HG03460 (cell line): ENCODE results near the gene SARDH.
"Not testable (repeated sequence)": the region's sequence is repeated elsewhere in the genome, so short reads cannot be mapped to it uniquely, and the experiment has no call there.

Source experiments
- ATAC-seq: cut with Tn5 transposase; IDR thresholded peaks from one replicate; pipeline ENCODE4 v1.9.1; 2021; ENCODE audit not compliant: unreplicated experiment

Gene SARDH

DNA sequence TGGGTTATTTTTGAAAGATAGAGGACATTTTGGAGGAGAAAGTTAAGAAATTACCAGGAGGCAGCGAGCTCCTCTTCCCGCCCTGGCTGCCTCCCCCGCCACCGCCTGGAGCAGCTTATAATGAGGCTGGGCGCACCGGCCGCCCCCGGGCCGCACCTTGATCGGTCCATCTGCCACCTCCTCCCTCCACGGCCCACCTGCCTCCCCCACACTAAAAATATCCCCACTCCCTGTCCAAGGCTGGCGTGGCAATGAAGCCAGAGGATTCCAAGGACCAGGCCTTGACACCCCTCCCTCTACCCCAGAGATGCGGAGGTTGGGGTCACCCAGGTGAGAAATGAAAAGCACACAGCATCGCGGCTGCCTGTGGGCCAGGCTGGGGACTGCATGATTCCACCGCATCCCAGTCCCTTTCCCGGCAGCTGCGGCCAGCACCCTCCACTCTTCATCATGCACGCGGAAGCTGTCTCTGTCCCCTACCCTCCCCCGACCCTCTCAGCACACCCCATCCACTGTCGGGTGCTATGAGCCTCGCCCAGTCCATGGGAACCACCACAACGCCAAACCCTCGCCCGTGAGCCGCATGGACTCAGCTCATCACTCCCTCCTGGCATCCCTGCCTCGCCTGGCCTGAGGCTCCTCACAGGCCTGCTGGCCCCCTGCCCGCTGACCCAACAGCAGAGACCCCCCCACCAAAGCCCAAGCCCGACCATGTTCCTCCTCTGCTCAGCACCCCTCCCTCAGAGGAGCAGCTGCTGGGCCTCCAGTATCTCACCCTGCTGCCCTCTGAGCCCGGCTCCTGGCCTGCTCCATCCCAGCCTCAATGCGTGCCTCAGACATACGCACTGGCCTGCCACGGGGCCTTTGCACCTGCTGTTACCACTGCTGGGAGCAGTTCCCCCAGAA is 50.0 kb downstream of the SARDH start:
- no peak for ATAC-seq

DNA sequence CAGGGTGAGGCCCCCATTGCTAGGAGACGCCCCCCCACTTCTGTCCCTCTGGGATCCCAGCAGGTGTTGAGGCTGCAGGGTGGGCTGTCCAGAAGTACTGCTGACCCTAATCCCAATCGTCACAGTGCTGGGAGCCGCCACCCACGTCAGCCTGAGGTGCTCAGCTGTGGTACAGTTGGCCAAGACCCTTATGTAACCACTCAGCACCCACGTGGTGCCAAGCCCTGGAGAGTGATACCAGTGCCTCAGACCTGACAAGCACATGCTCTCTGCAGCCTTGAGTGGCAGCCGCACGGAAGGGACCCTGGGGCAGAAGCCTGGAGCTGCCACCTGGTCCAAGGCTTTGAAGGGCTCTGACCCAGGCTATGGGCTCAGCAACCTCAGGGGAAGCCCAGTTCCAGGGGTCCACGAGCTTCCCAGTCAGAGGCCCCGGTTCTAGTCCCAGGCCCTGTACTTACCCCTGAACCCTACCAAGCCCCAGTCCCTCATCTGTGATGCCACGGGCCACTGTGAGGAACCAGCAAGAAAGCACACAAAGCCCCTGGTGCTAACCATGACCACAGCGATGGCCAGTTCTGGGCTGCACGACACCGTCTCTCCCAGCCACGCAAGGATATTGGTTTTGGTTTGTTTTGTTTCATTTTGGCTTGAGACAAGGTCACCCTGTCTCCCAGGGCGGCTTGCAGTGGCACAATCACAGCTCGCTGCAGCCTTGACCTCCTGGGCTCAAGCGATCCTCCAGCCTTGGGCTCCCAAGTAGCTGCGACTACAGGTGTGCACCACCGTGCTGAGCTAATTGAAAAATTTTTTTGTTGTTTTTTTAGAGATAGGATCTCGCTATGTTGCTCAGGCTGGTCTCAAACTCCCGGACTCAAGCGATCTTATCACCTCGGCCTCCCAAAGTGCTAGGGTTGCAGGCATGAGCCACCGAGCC is 51.2 kb downstream of the SARDH start:
- no peak for ATAC-seq

DNA sequence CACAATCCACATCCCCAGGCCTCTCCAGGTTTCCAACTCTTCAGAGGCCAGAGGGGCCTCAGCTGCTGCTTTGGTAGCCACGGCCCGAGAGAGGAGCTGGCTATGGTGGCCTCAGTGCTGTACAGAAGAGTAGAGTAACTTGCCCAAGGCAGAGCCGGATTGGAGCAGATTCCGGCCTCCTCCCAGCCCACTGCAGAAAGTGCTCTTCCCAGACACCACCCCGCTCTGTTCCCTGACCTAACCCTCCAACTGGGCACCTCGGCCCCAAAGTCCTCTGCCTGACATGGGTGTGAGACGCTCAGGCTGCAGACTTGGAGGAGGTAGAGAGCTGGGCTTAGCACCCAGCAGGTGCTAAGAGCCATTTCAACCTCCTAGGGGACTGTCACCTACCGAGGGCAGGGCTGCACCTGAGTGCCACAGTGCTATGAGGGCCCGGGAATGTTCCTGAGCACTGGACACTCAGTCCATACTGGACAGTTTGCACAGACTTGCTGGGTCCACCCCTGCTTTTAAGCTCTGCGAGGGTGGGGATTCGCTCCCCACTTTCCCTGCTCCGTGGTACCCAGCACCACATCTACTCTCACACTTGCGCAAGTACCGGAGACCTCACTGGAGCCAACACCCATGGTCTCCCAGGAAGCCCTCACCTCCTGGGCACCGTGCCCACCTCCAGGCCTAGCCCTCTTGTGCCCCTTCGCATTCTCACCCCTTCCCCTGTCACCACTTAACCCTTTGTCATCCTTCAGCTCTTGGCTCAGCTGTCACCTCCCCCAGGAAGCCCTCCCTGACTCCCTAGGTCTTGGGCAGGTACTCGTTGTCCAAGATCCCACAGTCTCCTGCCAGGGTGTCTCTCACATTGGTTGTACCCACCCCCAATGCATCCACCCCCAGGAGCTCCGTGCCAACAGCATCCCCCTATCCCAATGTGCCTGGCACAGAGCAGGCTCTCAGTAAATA is 52.2 kb downstream of the SARDH start:
- no peak for ATAC-seq

DNA sequence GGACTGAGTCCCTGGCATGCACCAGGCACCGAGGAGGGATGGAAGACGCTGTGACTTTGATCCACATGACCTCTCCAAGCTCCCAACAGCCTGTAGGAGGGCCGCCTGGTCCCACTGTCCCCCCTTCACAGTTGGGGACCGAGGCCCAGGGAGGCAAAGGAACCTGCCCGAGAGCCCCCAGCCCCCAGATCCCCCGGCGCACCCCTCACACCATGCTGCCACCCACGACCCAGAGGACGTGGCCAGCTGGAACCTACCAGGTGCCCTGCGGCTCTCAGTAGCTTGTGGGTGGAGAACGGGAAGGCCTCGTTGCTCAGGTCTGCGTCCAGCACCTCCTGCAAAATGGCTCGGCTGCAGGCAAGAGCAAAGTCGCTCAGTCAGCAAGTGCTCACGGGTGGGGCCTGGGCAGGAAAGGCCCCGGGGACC is 53.2 kb downstream of the SARDH start:
- no peak for ATAC-seq

DNA sequence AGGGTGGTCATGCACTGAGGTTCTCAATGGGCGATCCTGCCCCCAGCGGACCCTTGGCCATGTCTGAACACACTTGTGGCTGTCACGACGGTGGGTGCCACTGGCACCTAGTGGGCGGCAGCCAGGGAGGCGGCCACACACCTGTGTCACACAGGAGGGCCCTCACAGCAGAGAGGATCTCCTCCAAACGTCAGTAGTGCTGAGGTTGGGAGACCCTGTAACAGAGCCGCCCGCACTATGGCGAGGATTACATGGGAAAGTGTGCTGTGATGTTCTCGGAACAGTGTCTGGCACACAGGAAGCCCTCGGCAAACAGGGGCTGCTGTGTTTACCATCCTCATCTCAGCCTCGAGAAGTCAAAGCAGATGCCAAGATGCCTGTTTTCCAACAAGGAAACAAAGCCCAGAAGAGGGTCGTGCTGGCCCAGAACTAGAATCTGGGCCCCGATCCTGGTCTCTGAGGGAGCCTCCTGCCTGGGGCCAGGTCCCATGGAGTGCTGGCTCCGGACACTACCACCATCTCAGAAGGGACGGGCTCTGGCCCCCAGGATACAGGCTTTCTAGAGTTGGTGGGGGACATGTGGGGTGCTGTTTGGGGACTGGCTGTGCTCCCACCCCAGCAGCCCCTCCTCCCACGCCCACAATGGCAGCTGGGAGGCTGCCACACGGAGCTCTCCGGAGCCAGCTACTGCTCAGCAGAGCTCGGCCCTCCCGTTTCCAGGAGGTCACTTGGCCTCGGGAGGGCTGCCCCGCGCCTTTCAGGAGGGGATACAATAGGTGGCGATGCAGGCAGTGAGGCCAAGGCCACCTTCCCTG is 53.8 kb downstream of the SARDH start:
- ATAC-seq: no peak

DNA sequence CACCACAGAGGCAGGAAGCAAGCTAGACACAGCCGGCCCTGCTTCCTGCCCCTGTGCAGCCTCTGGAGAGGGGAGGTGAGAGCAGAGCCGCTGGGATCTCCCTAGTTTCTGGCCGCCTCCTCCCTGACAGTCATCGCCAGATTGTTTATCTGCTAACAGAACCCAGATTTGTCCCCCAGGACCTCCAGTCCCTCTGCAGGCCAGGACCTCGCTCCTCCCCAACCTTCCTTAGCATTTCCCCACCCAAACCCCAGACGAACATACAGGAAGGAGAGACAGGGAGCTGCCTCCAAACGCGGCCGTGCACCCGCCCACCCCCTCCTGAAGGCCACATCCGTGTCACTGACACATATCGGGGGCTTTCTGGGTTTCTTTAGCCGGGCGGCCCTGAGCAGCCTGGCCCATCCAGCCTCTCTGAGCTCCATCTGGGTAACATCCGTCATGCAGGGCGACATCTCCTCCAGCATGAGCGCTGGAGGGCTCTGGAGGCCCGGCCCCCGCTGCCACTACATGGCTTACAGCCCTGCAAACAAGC is 54.5 kb downstream of the SARDH start:
- ATAC-seq: no peak

DNA sequence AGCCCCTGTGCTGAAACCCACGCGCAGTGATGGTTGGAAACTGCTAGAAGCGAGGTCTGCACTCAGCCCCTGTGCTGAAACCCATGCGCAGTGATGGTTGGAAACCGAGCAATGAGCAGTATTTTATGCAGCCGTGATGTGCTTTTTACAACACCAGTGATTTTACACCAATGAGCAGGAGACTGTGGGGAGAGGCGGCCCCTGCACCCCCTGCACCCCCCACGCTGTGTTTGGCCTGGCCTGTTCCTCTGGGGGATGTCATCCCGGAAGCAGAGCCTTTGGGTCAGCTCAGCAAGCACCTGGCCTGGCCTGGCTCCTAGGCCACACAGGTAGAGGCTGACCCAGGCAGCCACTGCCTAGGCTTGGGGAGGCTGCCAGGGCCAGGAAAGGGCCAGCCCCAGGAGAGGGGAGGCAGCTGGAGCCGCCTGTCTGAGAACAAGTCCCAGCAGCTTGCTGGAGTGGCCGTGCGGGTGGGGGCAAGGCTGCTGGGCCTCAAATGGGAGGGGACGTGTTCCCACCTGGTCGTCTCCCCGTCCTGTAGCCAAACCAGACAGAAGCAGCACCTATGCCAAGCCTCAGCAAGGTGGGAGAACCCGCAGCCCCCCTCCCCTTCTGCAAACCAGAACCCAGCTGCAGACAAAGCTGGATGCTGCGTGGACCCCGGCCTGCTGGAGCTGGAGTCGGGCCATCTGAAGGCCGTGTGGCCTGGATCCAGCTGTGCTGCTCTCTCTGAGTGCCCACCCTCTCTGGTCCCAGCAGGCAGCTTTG is 55.1 kb downstream of the SARDH start:
- ATAC-seq: no peak

DNA sequence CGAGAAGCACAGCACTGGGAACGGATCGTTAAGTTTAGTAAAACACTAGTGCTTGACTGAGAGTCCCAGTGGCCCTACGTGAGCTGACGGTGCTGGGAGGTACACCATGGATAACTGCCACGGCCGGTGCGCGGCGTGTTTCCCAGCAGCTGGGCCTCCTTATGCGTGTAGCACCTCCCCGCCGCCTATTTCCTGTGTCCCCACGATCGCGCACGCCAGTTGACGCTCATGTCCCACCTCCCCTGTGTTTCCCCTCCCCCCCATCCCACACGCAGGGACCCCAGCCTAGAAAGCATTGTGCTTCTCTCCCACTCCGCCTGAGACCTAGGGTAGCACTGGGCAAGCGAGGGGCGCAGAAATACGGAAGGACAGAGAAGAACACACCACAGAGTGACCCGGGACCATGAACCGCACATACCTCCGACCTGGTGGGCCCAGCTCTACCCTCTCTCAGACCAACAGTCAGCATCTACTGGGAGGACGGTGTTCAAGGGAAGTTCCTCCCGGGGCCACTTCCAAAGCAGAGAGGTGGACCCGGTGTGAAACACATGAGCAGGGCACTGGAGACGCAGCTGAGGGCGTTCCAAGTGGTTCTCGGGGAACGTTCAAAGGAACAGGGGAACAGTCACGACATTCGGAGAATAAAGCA is 56.4 kb downstream of the SARDH start:
- no peak for ATAC-seq

DNA sequence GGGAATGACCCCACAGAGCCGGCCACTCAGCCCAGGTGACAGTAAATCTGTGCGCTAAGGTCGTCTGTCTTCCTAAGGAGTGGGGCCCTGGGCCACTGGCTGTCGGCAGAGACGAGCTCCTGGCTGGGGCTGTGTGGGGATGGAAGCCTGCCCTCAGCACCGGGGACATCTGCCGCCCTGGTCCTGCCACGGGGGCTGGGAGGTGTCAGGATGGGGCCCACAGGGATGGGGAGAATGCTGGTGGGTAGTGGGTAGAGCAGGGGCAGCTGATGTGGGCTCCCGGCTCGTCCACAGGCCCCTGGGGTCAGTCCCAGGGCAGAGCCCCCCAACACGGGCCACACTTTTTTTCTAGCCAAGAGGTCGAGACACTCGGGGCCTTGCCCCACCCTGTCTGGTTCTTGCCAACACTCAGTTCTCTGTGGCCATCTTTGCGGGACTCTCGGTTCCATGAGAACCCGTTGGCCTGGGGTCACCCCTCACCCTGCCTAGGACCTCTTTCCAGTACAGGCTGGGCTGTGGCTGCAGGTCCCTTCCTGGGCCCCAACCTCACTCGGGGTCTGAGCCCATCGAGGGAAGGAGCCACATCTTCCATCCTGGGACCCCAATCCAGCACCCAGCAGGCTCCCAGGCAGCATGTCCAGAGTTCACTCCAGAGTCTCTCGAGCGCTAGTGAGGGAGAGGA is 57.0 kb downstream of the SARDH start:
- no peak for ATAC-seq

DNA sequence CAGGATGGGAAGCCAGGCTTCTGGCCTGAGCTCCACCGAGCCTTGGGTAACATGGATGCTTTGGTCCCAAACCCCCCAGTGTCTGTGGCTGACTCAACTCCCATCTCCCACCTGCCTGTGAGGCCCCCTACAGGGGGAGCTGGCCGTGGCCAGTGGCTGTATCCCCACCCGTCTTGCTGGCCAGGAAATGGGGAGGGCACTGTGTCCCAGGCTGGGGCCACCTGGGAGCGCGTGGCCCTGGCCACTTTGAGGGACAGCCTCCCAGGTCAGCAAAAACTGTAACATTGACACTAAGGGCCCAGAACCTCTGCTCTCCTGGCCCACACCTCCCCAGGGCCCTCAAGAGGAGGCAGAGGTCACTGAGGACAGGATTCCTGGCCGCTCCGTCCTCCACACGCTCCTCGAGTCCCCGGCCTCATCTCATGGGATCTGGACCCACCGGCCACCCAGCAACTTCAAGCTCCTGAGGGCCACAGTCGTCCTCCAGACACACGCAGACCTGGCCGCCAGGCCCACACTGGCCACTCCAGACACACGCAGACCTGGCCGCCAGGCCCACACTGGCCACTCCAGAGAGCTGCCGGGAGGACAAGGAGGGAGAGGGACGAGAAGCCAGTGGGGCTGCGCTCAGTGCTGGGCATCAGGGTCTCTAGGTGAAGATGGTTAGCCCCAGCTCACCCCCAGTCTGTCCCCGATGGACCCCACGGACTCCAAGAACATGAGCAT is 57.7 kb downstream of the SARDH start:
- no peak for ATAC-seq

DNA sequence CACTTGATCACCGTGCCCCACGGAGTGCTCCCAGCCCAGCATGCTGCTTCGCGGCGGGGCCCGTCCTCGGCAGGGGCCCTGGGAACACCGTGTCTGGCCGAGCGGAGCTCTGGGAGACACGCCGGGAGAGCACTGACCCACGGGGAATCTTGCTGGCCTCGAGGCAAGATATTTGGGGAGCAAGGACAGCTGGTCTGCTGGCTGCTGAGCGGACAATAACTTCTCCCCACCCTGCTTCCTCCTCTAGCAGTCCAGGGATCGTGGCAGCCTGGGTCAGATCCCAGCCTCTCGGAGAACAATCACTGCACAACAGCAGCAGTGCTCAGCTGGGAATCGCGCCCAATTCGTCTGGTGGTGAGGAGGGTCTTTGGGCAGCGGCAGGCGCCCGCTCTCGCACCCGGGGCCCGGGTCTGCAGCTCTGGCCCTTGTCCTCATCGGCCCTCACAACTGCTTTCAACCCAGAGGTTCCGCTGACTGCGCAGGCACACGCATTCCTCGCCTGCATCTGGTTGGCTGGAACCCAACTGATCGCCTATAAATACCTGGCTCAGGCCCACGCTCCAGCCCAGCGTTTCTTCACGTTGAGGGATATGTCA is 58.6 kb downstream of the SARDH start:
- ATAC-seq: no peak

DNA sequence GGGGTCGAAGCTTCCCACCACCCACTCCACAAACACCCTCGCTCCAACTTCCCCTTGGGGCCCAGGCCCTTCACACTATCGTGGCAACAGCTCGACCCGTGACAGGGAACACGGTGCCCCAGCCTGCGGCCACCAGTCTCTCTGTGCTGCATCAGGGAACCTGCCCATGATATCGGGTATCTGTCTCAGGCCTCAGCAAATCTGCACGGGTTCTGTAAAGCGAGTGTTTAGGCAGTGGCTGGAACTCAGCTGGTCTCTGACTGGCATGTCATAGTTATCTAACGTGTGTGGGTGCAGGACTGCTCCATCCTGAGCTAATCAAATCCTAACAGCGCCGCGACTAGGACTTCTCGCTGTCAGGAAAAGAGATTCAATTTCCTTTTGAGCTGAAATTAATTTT is 59.1 kb downstream of the SARDH start:
- ATAC-seq: no peak

DNA sequence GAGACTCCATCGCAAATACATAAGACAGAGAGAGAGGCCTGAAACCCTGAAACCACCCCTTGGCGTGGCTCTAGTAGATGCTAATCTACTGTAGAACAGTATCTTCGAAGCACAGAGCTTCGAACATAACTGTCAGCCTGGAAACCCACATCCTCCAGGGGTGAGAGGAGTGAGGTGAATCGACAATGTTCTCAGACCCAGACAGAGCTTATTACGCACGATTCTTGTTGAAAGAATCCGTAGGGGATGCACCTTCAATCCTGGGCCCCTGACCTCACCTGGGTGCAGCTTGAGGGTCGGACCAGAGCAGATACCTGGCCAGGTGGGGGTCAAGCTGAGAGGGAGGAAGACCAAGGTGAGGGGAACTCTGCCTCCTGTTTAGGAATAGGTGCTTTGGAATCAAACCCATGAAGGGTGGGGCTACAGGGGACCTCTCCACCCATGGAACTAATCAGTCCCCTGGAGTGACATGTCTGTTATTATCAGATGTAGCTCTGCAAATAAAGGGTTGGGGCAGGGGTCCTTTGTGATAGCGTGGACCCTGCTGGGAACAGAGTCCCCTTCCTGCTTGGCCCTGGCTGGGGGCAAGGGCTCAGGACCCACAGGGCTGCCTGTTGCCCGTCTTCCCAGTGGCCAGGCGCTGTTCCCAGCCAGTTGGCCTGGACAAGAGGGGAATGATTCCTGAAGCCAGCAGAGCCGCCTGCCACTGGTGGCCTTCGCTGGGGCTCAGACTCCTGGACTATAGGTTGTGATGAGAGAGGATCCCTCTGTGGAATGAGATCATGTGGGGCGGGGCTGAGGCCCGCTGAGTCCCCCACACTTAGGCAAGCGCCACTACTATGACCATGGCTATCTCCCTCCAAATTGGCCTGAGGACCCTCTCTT is 60.8 kb downstream of the SARDH start:
- ATAC-seq: no peak

DNA sequence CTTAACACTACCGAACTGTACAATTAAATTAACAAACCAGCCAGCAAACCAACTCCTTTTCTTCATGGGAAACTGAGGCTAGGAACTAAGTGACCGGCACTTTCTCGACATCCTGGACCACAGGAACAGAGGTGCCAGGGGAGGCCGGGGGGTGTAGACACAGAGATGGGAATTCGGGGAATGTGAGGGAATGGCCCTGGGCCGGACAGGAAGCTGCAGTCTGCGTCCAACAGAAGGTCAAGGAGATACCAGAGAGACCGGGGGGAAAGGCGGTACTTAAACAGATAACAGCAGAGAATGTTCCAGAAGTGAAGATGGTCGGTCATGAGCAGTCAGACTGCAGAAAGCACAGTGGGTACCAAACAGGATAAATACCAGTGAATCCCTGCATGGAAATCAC is 61.7 kb downstream of the SARDH start:
- no peak for ATAC-seq

DNA sequence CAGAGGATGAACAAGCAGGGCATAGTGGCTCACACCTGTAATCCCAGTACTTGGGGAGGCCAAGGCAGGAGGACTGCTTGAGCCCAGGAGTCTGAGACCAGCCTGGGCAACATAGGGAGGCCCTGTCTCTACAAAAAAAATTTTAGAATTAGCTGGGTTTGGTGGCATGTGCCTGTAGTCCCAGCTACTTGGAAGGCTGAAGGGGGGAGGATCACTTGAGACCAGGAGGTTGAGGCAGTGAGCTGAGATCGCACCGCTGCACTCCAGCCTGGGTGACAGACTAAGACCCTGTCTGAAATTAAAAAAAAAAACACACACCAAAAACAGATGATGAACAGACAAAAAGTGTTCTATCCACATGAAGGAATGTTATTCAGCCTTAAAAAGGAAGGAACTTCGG is 62.4 kb downstream of the SARDH start:
- not testable (repeated sequence) for ATAC-seq

DNA sequence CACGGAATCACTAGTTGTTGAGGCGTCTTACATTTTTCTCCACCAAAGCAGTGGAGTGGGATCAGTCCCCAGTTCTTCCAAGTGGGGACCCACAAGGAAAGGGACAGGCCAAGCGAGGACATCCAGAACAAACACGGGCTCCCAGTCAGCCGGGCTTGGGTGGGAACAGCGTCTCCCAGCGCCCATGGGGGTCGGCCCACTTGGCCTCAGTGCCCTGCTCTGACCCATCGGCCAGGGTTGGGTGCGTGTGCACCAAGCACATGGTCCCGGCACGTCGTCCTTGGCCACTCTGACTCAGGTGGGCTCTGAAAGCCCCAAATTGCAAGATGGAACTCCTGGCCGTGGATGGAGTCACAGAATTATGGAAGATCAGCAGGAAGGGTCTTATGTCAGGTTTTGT is 64.1 kb downstream of the SARDH start:
- ATAC-seq: no peak
